GM21390 (cell line): ENCODE measurements around the gene EFR3B.
"Not testable (repeated sequence)": the region's sequence is repeated elsewhere in the genome, so short reads cannot be mapped to it uniquely, and the experiment has no call there.

Experiments used
- ATAC-seq: cut with Tn5 transposase; IDR thresholded peaks from one replicate; pipeline ENCODE4 v1.9.1; 2021; ENCODE audit not compliant: unreplicated experiment

The EFR3B gene

GRCh38 chr2:25072606-25073005 is 30.7 kb downstream of the EFR3B start:
- no peak for ATAC-seq

GRCh38 chr2:25073025-25073424 is 31.1 kb downstream of the EFR3B start:
- no peak for ATAC-seq

GRCh38 chr2:25073914-25074313 is 32.0 kb downstream of the EFR3B start:
- no peak for ATAC-seq

GRCh38 chr2:25074826-25075225 is 33.0 kb downstream of the EFR3B start:
- no peak for ATAC-seq

GRCh38 chr2:25076749-25077148 is 34.9 kb downstream of the EFR3B start:
- no peak for ATAC-seq

- no peak for ATAC-seq
Observed at GRCh38 chr2:25077789-25078169, 35.9 kb downstream of the EFR3B start.

GRCh38 chr2:25078170-25079049 is 36.5 kb downstream of the EFR3B start:
- no peak for ATAC-seq

- ATAC-seq: no peak
Observed at GRCh38 chr2:25079050-25079635, 37.3 kb downstream of the EFR3B start.

- no peak for ATAC-seq
Observed at GRCh38 chr2:25081237-25081790, 39.4 kb downstream of the EFR3B start.

- ATAC-seq: no peak
Observed at GRCh38 chr2:25082002-25082622, 40.2 kb downstream of the EFR3B start.

- ATAC-seq: no peak
Observed at GRCh38 chr2:25085761-25086560, 44.1 kb downstream of the EFR3B start.

GRCh38 chr2:25088817-25089516 is 47.1 kb downstream of the EFR3B start:
- no peak for ATAC-seq

- no peak for ATAC-seq
Observed at GRCh38 chr2:25089605-25090315, 47.9 kb downstream of the EFR3B start.

- ATAC-seq: no peak
Observed at GRCh38 chr2:25090801-25091200, 48.9 kb downstream of the EFR3B start.

GRCh38 chr2:25091265-25091664 is 49.4 kb downstream of the EFR3B start:
- ATAC-seq: no peak

GRCh38 chr2:25098056-25098455 is 56.2 kb downstream of the EFR3B start:
- ATAC-seq: no peak

GRCh38 chr2:25098670-25099486 is 57.0 kb downstream of the EFR3B start:
- ATAC-seq: no peak

- ATAC-seq: not testable (repeated sequence)
Observed at GRCh38 chr2:25102352-25102751, 60.5 kb downstream of the EFR3B start.
